ENCODE results near the gene TAB3.

The TAB3 gene

GRCh38 chrX:30885136-30885535 lies 3.9 kb downstream of the TAB3 start:
- no peak for DNase-seq (ENCODE audit: low read depth in 2 of 2)

DNA sequence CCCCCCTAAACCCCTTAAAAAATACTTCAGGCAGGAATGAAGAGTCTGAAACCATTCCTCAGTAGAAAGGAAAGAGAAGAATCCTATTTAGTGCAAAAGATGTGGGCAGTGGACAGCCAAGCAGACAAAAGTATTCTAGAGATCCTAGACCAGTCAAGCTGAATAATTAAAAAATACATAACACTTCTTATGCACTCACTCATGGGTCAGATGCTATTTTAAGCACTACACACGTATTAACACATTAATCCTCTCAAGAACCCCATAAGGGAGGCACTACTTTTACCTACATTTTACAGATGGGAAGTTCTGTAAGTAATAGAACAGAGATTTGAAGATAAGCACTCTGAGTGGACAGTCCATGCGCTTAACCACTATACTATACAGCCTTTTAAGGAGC lies 5.9 kb downstream of the TAB3 start:
- no peak for DNase-seq (ENCODE audit: low read depth in 2 of 2)

DNA sequence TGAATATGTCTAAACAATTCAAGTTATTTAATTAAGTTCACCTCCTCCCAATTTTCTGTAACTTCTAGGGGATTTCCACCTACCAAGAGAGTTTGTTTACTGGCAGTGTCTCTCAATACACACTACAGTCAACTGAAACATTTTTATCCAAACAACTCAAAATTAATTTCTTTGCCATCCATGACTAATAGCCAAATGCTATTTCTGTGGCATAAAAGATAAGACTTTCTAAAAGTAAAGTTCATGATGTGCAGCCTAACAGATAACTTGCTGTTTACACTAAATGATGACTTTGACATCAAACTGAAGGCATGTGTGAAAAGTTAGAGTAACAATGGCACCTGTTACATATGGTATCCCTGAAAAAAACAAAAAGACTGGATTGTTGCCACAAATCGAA lies 7.3 kb downstream of the TAB3 start:
- no peak for DNase-seq (ENCODE audit: low read depth in 2 of 2)

- no peak for DNase-seq (ENCODE audit: low read depth in 2 of 2)
Observed at GRCh38 chrX:30881390-30881789, 7.7 kb downstream of the TAB3 start.

GRCh38 chrX:30880058-30880457 lies 9.0 kb downstream of the TAB3 start:
- DNase-seq (ENCODE audit: low read depth in 2 of 2), result no peak

GRCh38 chrX:30876367-30876766 lies 12.7 kb downstream of the TAB3 start:
- DNase-seq (ENCODE audit: low read depth in 2 of 2), result no peak

DNA sequence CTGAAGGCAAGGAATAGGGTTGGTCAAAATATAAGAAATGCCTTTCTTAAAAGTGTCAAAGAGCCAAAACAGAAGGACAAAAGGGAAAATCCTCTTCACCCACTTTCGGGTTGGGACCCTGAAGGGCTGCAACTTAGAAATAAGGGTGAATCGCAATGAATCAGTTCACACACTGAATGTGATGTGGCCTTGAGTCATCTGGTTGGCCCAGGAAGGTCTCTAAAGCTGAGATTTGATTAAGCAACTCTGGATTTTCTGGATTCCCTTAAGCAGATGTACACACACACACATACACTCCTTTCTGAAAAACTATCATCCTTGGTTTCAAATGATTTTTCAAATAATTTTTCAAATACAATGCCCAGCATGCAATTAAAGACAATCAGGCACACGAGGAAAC lies 13.1 kb downstream of the TAB3 start:
- no peak for DNase-seq (ENCODE audit: low read depth in 2 of 2)

GRCh38 chrX:30874851-30875250 lies 14.2 kb downstream of the TAB3 start:
- DNase-seq (ENCODE audit: low read depth in 2 of 2), result no peak

DNA sequence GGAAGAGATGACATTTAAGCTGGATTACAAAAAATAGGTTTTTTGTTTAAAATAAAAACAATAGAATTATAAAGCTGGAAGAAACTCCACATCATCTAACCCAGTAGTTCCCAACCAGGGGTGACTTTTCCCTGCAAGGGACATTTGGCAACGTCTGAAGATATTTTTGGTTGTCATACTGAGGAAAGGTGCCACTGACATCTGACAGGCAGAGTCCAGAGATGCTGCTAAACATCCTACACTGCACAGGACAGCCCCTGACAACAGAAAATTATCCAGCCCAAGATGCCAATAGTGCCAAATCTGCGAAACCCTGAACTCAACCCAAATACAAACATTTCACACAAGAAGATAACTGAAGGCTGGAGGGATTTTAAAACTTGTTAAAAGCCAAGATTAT lies 18.5 kb downstream of the TAB3 start:
- no peak for DNase-seq (ENCODE audit: low read depth in 2 of 2)

- DNase-seq (ENCODE audit: low read depth in 2 of 2), result no peak
Observed at GRCh38 chrX:30865612-30866011, 23.4 kb downstream of the TAB3 start.

- no peak for DNase-seq (ENCODE audit: low read depth in 2 of 2)
Observed at GRCh38 chrX:30865015-30865414, 24.0 kb downstream of the TAB3 start.

DNA sequence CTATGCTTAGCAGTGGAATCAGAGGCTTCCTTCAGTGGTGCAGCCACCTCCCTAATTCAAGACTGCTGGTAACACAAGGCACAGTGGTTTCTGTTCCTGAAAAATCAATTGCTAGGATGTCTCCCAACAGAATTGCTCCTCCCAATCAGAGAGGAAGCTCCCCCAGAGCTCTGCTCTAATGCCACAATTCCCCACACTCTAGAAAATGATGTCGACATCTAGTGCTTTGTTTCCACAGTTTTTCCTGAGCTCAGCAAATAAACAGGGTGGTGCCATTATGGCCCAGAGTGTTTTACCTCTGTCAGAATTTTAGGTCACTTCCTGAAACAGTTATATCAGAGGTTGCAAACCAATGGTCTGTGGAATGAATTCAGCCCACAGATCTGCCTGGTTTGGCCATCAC lies 24.7 kb downstream of the TAB3 start:
- DNase-seq (ENCODE audit: low read depth in 2 of 2), result no peak

DNA sequence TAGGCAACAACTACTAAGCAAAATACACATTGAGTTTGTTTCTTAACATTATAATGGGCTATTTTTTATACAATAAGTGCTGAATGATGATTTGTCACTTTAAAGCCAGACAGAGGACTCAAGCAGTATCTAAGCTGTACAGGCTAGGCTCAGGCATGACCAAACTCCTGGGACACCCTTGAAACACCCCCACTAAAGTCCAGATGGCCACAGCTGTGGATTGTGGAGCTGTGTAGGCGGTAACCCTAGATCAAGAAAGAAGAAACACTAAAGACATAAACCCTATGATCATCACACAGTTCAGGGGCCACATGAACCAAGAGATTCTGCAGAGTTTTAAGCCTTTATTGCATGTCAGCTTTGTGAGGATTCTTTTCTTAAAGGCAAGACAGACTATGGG lies 25.1 kb downstream of the TAB3 start:
- no peak for DNase-seq (ENCODE audit: low read depth in 2 of 2)

GRCh38 chrX:30858098-30858497 lies 31.0 kb downstream of the TAB3 start:
- no peak for DNase-seq (ENCODE audit: low read depth in 2 of 2)

- no peak for DNase-seq (ENCODE audit: low read depth in 2 of 2)
Observed at GRCh38 chrX:30851449-30851848, 37.6 kb downstream of the TAB3 start.

DNA sequence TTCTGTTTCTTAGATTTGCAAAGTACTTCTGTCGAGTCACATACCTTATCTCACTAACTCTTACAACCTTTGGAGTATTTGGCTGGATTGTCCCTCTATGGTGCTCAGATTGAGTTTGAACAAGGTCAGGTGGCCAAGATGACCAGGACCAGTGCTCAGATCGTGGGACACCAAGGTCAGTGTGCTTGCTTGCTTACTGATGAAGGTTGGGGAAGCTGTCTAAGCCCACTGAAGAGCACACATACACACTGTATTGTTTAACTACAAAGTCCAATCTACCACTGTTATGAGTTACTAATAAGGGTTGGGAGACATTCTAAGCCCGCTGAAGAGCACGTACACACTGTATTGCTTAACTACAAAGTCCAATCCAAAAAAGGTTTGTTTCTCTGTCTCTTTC lies 53.7 kb downstream of the TAB3 start:
- DNase-seq (ENCODE audit: low read depth in 2 of 2), result no peak

GRCh38 chrX:30833896-30834295 lies 55.2 kb downstream of the TAB3 start:
- no peak for DNase-seq (ENCODE audit: low read depth in 2 of 2)

GRCh38 chrX:30831082-30831481 lies 58.0 kb downstream of the TAB3 start:
- no peak for DNase-seq (ENCODE audit: low read depth in 2 of 2)

DNA sequence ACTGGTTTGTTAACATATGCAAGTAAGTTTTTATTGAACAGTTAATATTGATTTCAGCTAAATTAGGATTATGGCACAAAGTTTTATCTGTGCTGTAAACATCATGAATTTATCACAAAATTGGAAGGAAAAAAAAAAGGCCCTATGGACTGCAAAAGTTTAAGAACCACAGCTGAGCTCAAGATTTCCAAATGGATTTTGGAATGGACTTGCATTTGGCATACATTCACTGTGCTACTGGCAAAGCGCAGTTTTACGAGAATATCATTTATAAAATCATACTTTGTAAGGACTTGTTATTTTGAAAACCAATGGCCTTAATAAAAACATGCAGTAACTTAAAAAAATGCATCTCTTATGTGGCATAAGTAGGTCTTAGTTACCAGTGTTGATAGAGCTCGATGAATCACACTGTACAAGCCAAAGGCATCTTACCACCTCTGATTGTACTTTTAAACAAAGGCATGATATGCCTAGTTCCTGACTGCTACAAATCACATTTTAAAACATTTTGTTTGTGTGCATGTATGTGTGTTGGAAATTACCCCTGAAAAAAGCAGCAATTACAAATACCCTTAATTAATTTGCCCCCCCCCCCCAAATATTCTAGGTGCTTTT lies 58.6 kb downstream of the TAB3 start:
- DNase-seq (ENCODE audit: low read depth in 2 of 2), result no peak

- no peak for DNase-seq (ENCODE audit: low read depth in 2 of 2)
Observed at GRCh38 chrX:30824275-30824674, 64.8 kb downstream of the TAB3 start.

- no peak for DNase-seq (ENCODE audit: low read depth in 2 of 2)
Observed at GRCh38 chrX:30822764-30823163, 66.3 kb downstream of the TAB3 start.

DNA sequence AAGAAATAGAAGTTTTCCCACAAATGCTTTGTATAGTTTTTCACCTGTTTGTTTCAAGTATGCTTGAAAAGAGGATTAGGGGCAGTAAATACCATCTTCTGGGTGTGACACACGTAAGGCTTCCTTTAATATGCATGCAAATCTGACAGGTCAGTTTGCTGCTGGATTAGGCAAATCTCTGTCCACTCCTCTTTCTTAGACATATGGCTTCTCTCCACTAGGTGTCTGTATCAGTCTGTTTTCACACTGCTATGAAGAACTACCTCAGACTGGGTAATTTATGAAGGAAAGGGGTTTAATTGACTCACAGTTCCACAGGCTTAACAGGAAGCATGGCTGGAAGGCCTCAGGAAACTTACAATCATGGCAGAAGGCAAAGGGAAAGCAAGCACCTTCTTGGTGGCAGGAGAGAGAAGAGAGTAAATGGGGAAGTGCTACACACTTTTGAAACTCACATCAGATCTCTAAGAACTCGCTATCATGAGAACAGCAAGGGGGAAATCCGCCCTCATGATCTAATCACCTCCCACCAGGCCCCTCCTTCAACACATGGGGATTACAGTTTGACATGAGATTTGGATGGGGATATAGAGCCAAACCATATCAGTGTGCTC lies 66.9 kb downstream of the TAB3 start:
- DNase-seq (ENCODE audit: low read depth in 2 of 2), result no peak

- no peak for DNase-seq (ENCODE audit: low read depth in 2 of 2)
Observed at GRCh38 chrX:30821116-30821515, 67.9 kb downstream of the TAB3 start.

DNA sequence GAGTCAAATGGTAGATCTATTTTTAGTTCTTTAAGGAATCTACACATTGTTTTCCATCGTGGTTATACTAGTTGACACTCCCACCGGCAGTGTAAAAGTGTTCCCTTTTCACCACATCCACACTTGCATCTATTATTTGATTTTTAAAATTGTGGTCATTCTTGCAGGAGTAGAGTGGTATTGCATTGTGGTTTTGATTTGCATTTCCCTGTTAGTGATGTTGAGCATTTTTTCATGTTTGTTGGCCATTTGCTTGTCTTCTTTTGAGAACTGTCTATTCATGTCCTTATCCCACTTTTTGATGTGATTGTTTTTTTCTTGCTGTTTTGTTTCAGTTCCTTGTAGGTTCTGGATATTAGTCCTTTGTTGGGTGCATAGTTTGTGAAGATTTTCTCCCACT lies 70.0 kb downstream of the TAB3 start:
- DNase-seq (ENCODE audit: low read depth in 2 of 2), result no peak

All from stimulated activated CD8-positive, alpha-beta memory T cell treated with anti-CD3 and anti-CD28 coated beads, Interleukin-7, amount 100 ng/mL, for 4 hours (primary cell).